DOHH2 (cell line): ENCODE measurements around the gene SLC8A1.

Source experiments
- EZH2phosphoT487 ChIP-seq: fragments of 200-600 bp; sonication (generic); IDR thresholded peaks from 2 replicates; pipeline ENCODE4 v1.6.1; 2017; ENCODE audit warnings: borderline replicate concordance, mild to moderate bottlenecking, antibody characterized with exemption, low read length, moderate library complexity, mixed read lengths
- TF ChIP-seq, protein P1 (sequence below): fragments of 200-600 bp; sonication (generic); IDR thresholded peaks from one replicate; pipeline ENCODE4 v1.5.1; 2014; ENCODE audit warnings: antibody characterized with exemption, mild to moderate bottlenecking, low read depth, low read length; ENCODE audit not compliant: poor library complexity, severe bottlenecking

DNA sequence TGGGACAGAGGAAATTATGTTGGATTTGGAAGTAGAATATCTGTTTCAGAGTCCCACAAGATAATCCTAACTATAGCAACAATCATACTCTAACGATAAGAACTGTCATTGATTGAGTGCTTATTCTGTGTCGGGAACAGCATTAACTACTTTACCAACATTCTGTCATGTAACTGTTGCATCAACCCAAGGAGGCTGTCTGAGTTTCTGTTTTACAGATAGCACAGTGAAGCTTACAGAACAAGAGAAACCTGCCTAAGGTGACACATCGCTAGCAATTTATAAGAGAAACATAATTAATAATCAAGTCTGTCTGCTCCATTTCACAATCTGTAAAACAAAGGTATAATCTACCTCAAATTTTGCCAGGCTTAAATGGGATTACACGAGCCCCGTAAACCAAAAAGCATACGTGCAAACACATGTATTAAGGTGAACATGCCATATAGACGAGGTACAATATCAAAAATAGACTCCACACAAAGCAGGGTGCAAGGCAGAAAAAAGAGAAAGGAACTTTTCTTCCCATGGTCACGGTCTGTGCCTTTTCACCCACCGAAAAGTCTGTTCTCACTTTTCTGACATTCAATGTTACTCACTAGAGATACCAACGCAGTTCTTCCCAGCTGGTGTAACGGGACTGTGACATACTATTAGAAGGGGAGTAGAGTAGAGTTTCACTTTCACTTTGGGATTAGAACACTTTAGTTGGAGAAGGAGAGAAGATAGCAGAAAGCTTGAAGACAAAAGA, 37.2 kb upstream of the SLC8A1 start:
- TF ChIP-seq, protein P1, sequence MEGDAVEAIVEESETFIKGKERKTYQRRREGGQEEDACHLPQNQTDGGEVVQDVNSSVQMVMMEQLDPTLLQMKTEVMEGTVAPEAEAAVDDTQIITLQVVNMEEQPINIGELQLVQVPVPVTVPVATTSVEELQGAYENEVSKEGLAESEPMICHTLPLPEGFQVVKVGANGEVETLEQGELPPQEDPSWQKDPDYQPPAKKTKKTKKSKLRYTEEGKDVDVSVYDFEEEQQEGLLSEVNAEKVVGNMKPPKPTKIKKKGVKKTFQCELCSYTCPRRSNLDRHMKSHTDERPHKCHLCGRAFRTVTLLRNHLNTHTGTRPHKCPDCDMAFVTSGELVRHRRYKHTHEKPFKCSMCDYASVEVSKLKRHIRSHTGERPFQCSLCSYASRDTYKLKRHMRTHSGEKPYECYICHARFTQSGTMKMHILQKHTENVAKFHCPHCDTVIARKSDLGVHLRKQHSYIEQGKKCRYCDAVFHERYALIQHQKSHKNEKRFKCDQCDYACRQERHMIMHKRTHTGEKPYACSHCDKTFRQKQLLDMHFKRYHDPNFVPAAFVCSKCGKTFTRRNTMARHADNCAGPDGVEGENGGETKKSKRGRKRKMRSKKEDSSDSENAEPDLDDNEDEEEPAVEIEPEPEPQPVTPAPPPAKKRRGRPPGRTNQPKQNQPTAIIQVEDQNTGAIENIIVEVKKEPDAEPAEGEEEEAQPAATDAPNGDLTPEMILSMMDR: no peak
- TF ChIP-seq EZH2phosphoT487: no peak
